Vagina (tissue), 2 donors: ENCODE data around the gene INSR.

ENCODE experiments used
- POLR2AphosphoS5 ChIP-seq, 2 donors: sonication (generic); formaldehyde crosslinking; IDR thresholded peaks; one replicate each; pipeline ENCODE4 v1.9.0; 2017; ENCODE audit warnings: antibody characterized with exemption in 2 of 2, mild to moderate bottlenecking in 2 of 2, low read depth in 1 of 2; ENCODE audit not compliant: insufficient read depth in 1 of 2
- TF ChIP-seq, protein P1 (sequence below), 3 experiments: fragments of 450-650 bp in 2 of 3; fragments of 200-600 bp in 1 of 3; sonication (generic) in 1 of 3; IDR thresholded peaks; one replicate each; pipeline ENCODE4 v1.5.1; 2017 to 2019; ENCODE audit warnings: antibody characterized with exemption in 3 of 3, mild to moderate bottlenecking in 2 of 3, moderate library complexity in 2 of 3

DNA sequence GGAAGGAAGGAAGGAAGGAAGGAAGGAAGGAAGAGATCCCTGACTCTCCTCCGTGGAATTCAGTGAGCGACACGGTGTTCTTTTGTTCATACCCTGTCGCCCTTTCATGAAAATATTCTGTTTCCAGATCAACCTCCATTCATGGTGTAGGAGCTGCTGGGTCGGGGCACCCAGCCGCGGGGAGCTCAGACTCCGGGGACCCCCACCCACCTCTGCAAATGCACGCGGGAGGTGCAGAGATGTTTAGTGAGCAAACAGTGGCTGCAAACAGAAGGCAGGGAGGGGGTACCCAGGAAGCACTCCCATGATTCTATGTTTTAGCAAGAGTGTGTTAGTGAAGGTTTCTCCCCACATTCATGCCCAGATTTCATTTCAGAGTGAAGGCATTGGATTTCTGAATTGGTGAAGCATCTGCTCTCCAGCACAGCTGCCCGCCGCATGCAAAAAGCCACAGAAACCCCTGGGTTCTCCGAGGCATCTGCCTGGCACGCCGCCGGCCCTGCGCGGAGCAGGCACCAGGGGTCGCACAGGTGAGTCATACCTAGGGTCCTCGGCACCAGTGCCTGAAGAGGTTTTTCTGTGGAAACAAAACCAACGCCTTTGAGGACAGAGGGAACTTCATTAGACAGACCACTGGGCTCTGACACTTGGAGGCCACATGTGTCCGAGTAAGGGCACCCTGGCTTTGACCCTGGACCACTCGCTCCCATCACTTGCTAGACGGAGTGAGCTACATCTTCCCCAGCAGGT, 144.1 kb downstream of the INSR start:
- TF ChIP-seq POLR2AphosphoS5 (IDR thresholded peaks at IDR 0.05; ENCODE audit: insufficient read depth in 1 of 2, low read depth in 1 of 2), result no peak
- TF ChIP-seq, protein P1, sequence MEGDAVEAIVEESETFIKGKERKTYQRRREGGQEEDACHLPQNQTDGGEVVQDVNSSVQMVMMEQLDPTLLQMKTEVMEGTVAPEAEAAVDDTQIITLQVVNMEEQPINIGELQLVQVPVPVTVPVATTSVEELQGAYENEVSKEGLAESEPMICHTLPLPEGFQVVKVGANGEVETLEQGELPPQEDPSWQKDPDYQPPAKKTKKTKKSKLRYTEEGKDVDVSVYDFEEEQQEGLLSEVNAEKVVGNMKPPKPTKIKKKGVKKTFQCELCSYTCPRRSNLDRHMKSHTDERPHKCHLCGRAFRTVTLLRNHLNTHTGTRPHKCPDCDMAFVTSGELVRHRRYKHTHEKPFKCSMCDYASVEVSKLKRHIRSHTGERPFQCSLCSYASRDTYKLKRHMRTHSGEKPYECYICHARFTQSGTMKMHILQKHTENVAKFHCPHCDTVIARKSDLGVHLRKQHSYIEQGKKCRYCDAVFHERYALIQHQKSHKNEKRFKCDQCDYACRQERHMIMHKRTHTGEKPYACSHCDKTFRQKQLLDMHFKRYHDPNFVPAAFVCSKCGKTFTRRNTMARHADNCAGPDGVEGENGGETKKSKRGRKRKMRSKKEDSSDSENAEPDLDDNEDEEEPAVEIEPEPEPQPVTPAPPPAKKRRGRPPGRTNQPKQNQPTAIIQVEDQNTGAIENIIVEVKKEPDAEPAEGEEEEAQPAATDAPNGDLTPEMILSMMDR (IDR thresholded peaks at IDR 0.05), result no peak
